22Rv1 (cell line): ENCODE measurements around the gene AHDC1.
"Not testable (repeated sequence)": the region's sequence is repeated elsewhere in the genome, so short reads cannot be mapped to it uniquely, and the experiment has no call there.

Experiments
- H3K27ac ChIP-seq: fragments of 450-650 bp; 2 replicates; pipeline ENCODE4 v1.5.1; 2017
- CTCF ChIP-seq: fragments of 450-650 bp; IDR thresholded peaks from 2 replicates; pipeline ENCODE4 v1.5.1; 2017; ENCODE audit warnings: mild to moderate bottlenecking
- ZFX ChIP-seq: fragments of 450-650 bp; IDR thresholded peaks from 2 replicates; pipeline ENCODE4 v1.6.1; 2017; ENCODE audit warnings: antibody characterized with exemption, borderline replicate concordance

The AHDC1 gene

GRCh38 chr1:27648602-27649305 is 44.8 kb upstream of the AHDC1 start:
- no peak for TF ChIP-seq CTCF
- no peak for TF ChIP-seq ZFX
- H3K27ac ChIP-seq, result no peak overlapping the region

GRCh38 chr1:27647328-27647727 is 43.4 kb upstream of the AHDC1 start:
- TF ChIP-seq ZFX (no peak), CTCF (no peak)

GRCh38 chr1:27646676-27647075 is 42.7 kb upstream of the AHDC1 start:
- TF ChIP-seq ZFX (no peak), CTCF (no peak)
- no peak overlapping the region for H3K27ac ChIP-seq

More at GRCh38 chr1:27647328-27647727, 43.4 kb upstream of the AHDC1 start:
- H3K27ac ChIP-seq, result no peak overlapping the region

DNA sequence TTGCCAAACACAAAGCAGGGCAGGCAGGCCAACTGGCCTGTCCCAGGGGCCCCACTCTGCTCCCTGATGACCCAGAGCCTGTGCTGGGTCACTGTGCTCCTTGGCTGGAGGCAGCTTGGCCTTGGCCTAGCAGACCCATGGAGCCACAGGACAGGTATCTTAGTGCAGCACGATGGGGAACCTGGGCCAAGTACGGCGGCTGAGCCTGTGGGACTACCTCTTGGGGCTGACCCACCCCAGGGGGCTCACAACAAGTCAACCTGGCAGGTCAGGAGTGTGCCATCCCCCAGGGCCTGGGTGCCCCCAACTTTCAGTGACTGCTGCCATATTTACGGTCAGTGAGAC is 41.1 kb upstream of the AHDC1 start:
- H3K27ac ChIP-seq, result no peak overlapping the region
- TF ChIP-seq CTCF (no peak), ZFX (no peak)

DNA sequence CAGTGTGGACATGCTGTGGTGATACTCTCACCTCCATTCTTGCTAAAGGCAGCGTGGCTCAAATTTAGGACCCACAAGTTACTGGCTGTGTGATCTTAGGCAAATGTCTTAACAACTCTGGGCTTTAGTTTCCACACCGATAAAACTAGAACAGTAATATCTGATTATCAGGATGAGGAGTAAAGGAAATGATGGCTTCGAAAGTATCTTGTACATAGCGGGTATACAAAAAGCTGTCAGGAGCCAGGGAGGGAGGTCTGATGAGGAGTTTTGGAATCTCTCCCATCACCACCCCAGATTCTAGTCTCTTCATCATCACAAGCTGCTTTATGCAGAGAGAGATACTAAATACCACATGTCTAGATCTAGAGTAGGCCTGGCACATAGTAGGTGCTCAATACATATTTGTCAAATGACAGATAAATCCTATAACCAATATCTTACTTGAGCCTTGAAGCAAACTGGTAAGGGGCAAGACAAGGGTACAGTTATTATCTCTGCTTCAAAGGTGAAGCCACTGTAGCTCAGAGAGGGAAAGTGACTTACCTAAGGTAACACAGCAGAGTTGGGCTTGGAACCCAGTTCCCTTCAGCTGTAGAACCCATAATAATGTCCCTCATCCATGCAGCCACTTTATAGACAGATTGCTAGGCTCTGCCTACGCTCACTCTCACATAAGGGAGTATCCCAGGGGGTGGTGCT is 40.6 kb upstream of the AHDC1 start:
- no peak overlapping the region for H3K27ac ChIP-seq
- TF ChIP-seq CTCF (no peak), ZFX (no peak)

DNA sequence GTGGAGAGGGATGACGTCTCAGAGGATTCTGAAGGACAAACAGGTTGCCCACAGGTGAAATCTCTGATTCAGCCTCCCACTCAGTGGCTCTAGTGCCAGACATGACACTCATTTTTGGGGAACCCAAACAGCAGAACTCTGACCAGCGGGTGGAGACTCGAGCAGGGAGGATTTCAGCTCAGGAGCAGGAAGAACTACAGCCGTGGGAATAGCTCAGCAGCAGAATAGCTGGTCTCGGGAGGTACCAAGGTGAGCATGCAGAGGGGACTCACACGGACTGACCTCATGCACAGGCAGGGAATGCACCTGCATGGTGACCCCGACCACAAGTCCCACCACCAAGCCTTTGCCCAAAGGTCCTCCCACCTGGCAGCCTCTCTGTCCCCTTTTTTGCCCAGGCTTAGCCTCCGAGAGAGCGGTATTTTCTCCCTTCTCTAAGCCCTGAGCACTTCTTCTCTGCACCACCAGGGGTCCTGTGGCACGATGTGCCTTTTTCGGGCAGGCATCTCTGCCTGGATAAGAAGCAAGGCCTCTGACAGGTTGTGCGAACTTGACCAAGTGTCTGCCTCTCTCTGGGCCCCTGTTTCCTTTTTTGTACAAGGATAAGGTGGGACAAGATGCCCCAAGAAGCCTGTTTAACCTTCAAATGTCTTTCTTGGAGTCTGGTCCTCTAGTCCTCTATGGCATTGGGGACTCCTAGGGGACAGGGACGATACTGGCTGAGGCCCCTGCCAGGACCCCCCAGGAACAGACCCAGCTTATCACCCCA is 39.8 kb upstream of the AHDC1 start:
- no peak overlapping the region for H3K27ac ChIP-seq
- TF ChIP-seq ZFX, result no peak
- peak; percentile 82 for TF ChIP-seq CTCF

DNA sequence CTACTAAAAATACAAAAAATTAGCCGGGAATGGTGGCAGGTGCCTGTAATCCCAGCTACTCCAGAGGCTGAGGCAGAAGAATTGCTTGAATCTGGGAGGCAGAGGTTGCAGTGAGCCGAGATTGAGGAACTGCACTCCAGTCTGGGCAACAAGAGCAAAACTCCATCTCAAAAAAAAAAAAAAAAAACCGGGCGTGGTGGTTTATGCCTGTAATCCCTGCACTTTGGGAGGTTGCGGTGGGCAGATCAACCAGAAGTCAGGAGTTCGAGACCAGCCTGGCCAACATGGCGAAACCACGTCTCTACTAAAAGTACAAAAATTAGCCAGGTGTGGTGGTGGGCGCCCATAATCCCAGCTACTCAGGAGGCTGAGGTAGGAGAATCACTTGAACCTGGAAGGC is 36.6 kb upstream of the AHDC1 start:
- H3K27ac ChIP-seq, result not testable (repeated sequence)
